ENCODE data around the gene ZXDC.

ZXDC gene

GRCh38 chr3:126475413-126476114, at the start of gene ZXDC:
TSS of gene ZXDC (minus strand) at chr3:126475891. CDS start at chr3:126475865, 26 bp downstream.
- peak; percentile 64 for DNase-seq (ENCODE audit: low read depth)

GRCh38 chr3:126525091-126525852, 49.6 kb upstream of the ZXDC start:
- no peak for DNase-seq (ENCODE audit: low read depth)

GRCh38 chr3:126524429-126524988, 48.8 kb upstream of the ZXDC start:
- DNase-seq (ENCODE audit: low read depth) = no peak

- DNase-seq (ENCODE audit: low read depth) = no peak
These were observed 48.2 kb upstream of the ZXDC start, which contains the start of gene CHST13 for GRCh38 chr3:126523745-126524428. TSS of gene CHST13 (plus strand) at chr3:126524155. CDS start at chr3:126524333, 178 bp downstream.

- DNase-seq (ENCODE audit: low read depth) = no peak
These were observed 46.7 kb upstream of the ZXDC start for GRCh38 chr3:126522363-126522788.

GRCh38 chr3:126521122-126521891, 45.6 kb upstream of the ZXDC start:
- DNase-seq (ENCODE audit: low read depth) = no peak

GRCh38 chr3:126519506-126520455, 44.1 kb upstream of the ZXDC start:
- DNase-seq (ENCODE audit: low read depth) = no peak

- no peak for DNase-seq (ENCODE audit: low read depth)
These were observed 43.1 kb upstream of the ZXDC start for GRCh38 chr3:126518779-126519177.

- no peak for DNase-seq (ENCODE audit: low read depth)
These were observed 42.5 kb upstream of the ZXDC start for GRCh38 chr3:126517986-126518778.

GRCh38 chr3:126517291-126517951, 41.7 kb upstream of the ZXDC start, which contains the start of gene UROC1:
TSS of gene UROC1 (minus strand) at chr3:126517773. CDS start at chr3:126517719, 54 bp downstream.
- no peak for DNase-seq (ENCODE audit: low read depth)

GRCh38 chr3:126516936-126517290, 41.2 kb upstream of the ZXDC start:
- no peak for DNase-seq (ENCODE audit: low read depth)

- DNase-seq (ENCODE audit: low read depth) = no peak
These were observed 40.7 kb upstream of the ZXDC start for GRCh38 chr3:126516152-126516935.

GRCh38 chr3:126515066-126515706, 39.5 kb upstream of the ZXDC start:
- DNase-seq (ENCODE audit: low read depth) = no peak

- DNase-seq (ENCODE audit: low read depth) = no peak
These were observed 38.5 kb upstream of the ZXDC start for GRCh38 chr3:126514161-126514560.

GRCh38 chr3:126512916-126513650, 37.4 kb upstream of the ZXDC start:
- no peak for DNase-seq (ENCODE audit: low read depth)

GRCh38 chr3:126512026-126512425, 36.3 kb upstream of the ZXDC start:
- no peak for DNase-seq (ENCODE audit: low read depth)

- no peak for DNase-seq (ENCODE audit: low read depth)
These were observed 35.6 kb upstream of the ZXDC start for GRCh38 chr3:126511291-126511690.
